Stimulated activated CD8-positive, alpha-beta memory T cell treated with anti-CD3 and anti-CD28 coated beads, Interleukin-12 subunit alpha, Interleukin-12 subunit beta, amount 100 ng/mL, for 24 hours (primary cell): ENCODE results near the gene GNS.
A peak's percentile ranks its signal among the peaks of the same experiment; 100 is the strongest.
"Not testable (repeated sequence)": the region's sequence is repeated elsewhere in the genome, so short reads cannot be mapped to it uniquely, and the experiment has no call there.

Source experiments
- DNase-seq: peaks from one replicate; pipeline ENCODE4 v3.0.0-alpha.2; 2020; ENCODE audit errors: extremely low read depth

Gene GNS

GRCh38 chr12:64759035-64759894 is at the start of gene GNS:
TSS of gene GNS (minus strand) at chr12:64759406. CDS start at chr12:64759276, 130 bp downstream.
- peak; percentile 89 for DNase-seq

DNA sequence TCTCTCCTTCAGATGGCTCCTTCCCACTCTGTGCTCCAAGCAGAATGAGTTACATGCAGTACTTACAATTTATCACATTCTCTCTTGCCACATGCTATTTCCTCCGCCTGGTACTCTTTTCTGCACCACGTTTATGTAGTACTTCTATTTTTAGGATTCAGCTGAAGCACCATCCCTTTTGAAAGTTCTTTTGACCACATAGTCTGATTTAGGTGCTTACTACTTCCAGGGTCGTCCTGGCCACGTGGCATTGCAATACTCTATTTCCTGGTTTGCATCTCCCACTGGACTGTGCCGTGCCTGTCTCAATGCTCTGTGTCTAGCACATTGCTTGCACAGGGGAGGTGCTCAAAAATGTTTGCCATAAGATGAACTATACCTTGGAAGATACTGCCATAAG is 48.9 kb upstream of the GNS start:
- DNase-seq: no peak

DNA sequence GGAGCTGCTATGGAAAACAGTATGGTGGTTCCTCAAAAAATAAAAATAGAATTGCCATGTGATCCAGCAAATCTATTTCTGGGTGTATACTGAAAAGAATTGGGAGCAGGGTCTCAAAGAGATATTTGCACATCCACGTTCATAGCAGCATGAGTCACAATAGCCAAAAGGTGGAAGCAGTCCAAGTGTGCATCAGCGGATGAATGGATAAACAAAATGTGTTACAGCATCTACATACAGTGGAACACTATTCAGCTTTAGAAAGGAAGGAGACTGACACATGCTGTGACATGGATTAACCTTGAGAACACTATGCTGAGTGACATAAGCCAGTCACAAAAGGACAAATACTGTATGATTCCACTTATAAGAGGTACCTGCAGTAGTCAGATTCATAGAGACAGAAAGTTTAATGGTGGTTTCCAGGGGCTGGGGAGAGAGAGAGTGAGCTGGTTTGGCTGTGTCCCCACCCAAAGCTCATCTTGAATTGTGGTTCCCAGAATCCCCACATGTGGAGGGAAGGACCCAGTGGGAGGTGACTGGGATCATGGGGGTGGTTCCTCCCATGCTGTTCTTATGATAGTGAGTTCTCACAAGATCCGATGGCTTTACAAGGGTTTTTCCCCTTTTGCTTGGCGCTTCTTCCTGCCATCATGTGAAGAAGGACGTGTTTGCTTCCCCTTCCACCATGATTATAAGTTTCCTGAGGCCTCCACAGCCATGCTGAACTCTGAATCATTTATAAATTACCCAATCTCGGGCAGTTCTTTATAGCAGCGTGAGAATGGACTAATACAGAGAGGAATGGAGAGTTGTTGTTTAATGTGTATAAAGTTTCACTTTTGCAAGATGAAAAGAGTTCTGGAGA is 47.6 kb upstream of the GNS start:
- DNase-seq: no peak

GRCh38 chr12:64806173-64806572 is 47.0 kb upstream of the GNS start:
- DNase-seq: no peak

DNA sequence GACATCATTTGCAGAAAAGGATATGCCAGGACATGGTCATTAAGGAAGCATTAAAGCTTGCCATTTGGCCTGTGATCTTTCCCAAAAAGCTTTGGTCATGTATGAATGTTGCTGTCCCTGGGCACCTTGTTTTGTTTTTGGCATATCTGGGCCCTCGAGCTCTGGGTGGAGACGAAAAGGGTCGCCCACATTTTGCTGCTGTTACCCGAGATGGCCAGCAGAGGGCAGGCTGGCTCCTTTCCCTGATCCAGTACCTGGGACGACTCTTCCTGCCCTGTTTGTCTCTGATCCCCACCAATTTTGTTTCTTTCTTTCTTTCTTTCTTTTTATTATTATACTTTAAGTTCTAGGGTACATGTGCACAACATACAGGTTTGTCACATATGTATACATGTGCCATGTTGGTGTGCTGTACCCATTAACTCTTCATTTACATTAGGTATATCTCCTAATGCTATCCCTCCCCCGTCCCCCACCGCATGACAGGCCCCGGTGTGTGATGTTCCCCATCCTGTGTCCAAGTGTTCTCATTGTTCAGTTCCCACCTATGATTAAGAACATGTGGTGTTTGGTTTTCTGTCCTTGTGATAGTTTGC is 43.1 kb upstream of the GNS start:
- DNase-seq: not testable (repeated sequence)

- no peak for DNase-seq
Observed at GRCh38 chr12:64801381-64801780, 42.2 kb upstream of the GNS start.

GRCh38 chr12:64800640-64801039 is 41.4 kb upstream of the GNS start:
- DNase-seq: no peak

- DNase-seq: no peak
Observed at GRCh38 chr12:64798165-64798564, 39.0 kb upstream of the GNS start.

GRCh38 chr12:64797156-64797555 is 38.0 kb upstream of the GNS start:
- DNase-seq: no peak

DNA sequence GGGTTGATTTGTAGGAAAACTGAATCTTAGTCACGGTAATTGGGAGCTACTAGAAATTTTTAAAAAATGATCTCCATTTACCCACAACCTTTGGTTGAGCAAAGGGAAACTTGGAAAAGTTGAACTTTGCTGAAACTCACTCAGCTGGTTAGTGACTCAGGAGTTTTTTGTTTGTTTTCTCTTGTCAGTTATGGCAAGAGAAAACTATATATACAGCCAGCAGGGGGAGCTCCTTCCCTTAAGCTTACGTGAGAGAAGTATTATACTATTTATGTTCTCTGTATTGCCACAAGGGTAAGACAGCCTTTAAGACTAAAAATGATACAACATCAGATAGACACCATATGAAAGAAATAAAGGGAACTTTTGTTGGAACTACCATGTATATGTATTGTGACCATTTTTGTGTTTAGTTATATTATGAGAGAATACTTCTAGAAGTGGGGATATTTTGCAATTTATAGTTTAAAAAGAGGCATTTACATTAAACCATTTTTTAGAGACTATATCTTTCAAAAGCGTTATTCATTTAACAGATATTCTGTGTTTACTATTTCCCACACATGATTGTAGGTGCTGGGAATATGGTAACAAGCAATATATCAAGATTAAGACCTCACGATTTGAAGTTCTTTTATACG is 37.1 kb upstream of the GNS start:
- DNase-seq: peak; percentile 26

DNA sequence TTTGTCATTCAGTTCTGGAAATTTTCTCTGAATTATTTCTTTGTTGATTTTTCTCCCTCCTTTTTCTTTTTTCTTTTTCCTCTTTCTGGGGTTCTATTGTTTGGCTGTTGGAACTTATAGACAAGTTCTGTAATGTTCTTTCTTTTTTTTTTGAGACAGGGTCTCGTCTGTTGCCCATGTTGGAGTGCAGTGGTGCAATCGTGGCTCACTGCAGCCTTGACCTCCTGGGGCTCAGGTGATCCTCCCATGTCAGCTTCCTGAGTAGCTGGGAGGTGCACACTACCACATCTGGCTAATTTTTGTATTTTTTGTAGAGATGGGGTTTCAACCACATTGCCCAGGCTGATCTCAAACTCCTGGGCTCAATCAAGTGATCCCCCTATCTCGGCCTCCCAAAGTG is 35.1 kb upstream of the GNS start:
- no peak for DNase-seq

DNA sequence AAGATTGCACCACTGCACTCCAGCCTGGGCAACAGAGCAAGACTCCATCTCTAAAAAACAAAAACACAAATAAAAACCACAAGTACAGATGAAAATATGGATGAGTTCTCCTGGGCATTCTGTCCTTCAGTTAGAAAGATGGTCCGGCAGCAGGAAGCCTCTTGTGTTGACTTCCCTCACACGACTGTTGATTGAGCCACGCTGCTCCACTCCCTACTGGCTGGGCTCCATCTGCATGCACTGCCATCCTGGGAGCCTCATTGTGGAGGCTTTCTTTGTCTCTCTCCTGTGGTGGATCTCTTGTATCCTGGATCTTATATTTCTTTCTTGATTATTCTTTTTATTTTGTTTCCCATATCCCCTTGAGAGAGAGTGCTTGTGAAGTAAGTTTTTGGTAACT is 34.4 kb upstream of the GNS start:
- DNase-seq: no peak

DNA sequence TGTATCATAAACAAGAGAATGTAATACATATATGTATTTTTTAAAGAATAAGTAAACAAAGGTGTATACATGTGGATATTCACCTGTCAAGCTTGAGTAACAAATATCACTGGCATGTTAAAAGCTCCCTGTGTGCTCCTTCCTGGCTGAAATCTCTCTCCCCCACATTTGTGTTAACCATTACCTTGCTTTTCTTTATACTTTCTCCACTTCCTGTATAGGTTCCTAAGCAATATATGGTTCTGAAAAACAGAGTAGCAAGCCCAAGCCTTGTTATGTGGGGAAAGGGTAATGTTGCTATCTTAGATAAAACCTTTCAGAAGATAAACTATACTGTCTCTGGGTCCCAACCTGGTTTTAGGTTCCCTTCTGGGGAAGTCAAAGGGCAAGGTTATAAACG is 32.9 kb upstream of the GNS start:
- DNase-seq: no peak

DNA sequence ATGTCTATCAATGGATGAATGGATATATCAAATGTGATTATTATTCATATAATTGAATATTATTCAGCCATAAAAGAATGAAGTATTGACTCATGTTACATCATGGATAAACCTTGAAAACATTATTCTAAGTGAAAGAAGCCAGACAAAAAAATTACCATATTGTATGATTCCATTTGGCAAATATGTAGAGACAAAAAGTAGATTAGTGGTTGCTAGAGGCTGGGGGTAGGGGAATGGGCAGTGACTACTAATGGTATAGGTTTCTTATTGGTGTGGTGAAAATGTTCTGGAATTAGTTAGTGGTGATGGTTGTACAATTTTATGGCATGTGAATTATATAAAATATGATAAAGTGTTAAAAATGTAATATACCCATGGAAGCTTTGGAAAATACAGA is 31.8 kb upstream of the GNS start:
- no peak for DNase-seq

- no peak for DNase-seq
Observed at GRCh38 chr12:64790166-64790565, 31.0 kb upstream of the GNS start.

DNA sequence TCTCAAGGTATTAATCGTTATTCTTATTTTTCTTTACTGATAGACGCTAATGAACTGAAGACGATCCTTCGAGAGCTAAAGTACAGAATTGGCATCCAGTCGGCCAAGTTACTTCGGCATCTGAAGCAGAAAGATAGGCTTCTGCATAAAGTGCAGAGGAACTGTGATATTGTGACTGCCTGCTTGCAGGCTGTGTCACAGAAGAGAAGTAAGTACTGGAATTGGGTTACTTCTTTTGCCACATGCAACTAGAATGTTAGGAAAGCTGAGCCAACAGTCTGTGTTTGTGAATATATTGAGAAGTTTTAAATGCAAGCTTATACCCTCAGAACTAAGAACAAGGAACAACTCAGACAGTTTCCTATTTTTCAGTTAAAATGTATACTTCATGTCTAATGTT is 26.6 kb upstream of the GNS start:
- no peak for DNase-seq

DNA sequence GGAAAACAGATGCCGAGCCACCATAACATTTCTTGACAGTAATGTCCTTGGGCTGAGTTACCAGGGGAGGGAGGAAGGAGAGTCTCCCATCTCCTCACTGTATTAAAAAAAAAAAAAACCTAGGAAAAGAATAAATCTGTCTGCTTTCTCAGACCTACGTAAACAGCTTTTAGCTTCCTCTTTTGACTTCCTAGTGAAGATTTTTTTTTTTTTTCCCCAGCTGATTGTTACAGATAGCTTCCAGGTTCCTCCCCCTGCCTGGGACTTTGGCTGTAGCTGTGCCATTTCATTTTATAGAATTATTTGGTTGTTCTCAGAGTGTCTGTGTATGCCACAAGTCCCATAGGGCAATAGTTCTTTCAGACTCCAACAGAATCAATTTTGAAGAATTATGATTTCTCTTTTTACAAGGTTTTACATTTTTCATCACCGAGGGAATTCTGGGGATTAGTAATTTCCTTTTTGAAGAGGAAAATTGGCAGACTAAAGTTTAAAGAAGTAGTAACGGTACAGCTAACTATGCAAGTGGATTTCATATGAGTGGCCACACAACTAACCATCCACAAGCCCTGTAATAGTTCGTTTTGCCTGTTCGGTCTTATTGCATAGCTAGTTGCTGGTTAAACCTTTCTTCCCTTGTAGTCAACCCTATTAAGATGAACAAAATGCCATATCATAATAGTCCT is 23.1 kb upstream of the GNS start:
- no peak for DNase-seq

GRCh38 chr12:64781280-64782190 is 22.3 kb upstream of the GNS start:
- DNase-seq: no peak

- DNase-seq: no peak
Observed at GRCh38 chr12:64780531-64781279, 21.5 kb upstream of the GNS start.

DNA sequence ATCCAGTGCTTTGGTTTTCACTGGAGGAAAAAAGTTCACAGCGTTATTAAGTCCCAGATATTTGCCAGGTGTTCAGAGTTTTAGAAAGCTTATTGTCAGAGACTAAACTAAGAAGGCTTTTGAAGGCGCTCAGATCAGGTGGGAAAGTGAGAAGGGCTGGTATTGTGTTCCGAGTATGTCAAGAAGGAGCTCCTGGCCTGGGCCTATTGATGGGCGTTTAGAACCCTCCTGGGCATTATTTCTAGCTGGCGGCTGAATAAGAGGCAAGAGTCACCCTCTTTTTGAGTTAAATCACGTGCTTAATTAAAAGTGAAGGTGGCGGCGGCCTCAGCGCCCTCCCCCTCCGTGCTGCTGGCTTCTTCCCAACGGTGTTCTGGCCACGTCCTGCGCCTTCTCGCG is 20.9 kb upstream of the GNS start:
- DNase-seq: no peak
